ENCODE measurements around the gene ATP1B3. TPM values are rescaled to one million over a fixed set of nuclear protein-coding genes. Genes with fewer than 3 reads are reported as not detected.
A peak's percentile ranks its signal among the peaks of the same experiment; 100 is the strongest.

The ATP1B3 gene
- total RNA-seq, 2 donors from 2014 or later, result 37.3 to 70.4 TPM

DNA sequence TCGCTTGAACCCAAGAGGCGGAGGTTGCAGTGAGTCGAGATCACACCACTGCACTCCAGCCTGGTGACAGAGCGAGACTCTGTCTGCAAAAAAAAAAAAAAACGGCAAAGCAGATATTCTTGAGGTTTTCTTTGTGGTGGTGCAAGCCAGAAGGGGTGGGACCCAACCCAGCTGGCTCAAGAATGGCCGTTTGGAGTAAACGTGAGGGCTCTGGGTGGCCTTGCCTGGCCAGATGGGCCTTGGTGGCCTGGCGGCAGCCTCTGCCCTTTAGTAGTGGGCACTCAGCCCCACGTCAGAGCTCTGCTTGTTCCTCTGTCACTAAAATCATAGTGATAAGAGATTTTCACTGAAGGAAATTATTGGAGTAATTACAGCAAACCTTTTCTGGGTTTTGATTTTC lies 50.5 kb downstream of the ATP1B3 start:
- Mint-ChIP-seq H3K36me3 (ENCODE audit: low read depth) (peaks cover 3% of the 10 kb centered on the region), H3K4me3 (no peak overlapping the region), H3K27me3 (no peaks in the 10 kb centered on the region), H3K4me1 (peaks cover 4% of the 10 kb centered on the region), H3K27ac (peak overlapping the region; percentile 19)
- DNase-seq (no peak), ATAC-seq (no peak)
- H3K9me3 ChIP-seq (ENCODE audit: control insufficient read depth, low read length, poor library complexity, severe bottlenecking), result no peaks in the 10 kb centered on the region

DNA sequence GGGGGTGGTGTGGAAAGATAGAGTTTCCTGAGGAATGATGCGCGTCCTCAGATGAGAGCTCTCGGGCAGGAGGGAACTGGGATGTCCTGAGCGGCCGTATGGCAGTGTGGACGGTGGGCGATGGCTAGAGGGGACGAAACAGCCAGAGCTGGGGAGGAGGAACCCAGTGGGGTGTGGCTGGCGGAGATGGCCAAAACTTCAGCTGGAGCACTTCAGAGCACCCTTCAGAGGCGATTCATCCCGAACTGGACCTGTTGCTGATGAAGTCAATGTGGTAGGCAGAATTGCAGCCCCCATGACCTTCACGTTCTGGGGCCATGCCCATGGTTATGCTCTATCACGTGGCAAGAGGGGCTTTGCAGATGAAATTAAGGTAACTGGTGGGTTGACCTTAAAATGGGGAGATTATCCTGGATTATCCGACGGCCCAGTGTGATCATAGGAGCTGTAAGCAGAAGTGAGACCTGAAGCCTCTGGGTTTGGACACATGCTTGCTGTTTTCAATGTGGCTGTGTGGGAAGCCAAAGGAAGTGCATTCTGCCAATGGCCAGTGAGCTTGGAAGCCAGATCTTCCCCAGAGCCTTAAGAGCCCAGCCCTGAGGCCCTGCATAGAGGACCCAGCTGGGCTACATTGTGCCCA lies 52.3 kb downstream of the ATP1B3 start:
- Mint-ChIP-seq H3K36me3 (ENCODE audit: low read depth) (peaks cover 3% of the 10 kb centered on the region), H3K4me3 (peak overlapping the region; percentile 74), H3K4me1 (peaks cover 4% of the 10 kb centered on the region), H3K27ac (peak overlapping the region; percentile 81), H3K27me3 (no peaks in the 10 kb centered on the region)
- no peaks in the 10 kb centered on the region for H3K9me3 ChIP-seq (ENCODE audit: control insufficient read depth, low read length, poor library complexity, severe bottlenecking)
- DNase-seq (no peak), ATAC-seq (no peak)

DNA sequence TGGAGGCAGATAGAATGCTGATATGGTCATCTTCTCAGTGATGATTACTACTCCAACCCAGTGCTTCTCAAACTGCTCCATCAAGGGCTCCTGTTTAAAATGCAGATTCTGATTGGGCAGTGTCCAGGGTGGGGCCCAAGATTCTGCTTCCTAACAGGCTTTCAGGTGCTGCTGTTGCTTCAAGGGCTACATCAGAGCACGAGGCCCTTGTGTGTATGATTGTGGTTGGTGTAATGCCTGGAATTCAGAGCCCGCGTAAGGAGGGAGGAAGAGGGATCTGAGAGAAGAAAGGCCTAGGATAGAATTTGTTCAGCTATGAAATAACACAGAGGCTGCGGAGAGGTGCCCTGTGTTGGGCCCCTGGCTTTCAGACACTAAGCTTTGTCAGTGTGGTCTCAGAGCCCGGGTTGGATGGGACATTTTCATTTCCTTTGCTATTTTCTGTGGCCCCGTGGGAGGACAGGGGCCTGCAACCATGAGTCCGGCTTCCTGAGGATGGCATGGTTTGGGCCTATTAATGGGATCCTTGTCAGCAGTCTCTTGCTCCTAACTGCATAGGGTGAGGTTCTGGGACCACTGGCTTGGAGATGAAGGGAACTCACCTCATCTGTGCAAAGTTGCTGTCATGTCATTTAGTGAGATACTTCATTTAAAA lies 53.0 kb downstream of the ATP1B3 start:
- ATAC-seq, result no peak

DNA sequence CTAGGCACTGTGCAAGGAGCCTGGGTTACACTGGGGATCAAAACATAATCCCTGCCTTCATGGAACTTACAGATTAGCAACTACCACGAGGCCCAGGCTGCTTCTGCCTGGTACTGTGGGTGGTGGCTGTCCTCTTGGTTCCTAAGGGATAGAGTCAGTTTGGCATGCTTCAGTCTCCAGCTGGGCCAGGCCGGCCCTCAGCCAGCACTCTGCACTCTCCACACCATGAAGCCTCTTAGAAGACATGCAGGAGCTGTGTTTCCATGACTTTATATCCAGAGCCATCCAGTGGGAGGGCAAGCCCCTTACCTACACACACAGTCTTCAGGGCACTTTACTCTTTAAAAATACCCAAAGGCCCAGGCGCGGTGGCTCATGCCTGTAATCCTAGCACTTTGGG lies 54.4 kb downstream of the ATP1B3 start:
- Mint-ChIP-seq H3K4me3 (no peak overlapping the region), H3K36me3 (ENCODE audit: low read depth) (peaks cover 3% of the 10 kb centered on the region), H3K27me3 (no peaks in the 10 kb centered on the region), H3K4me1 (peaks cover 4% of the 10 kb centered on the region), H3K27ac (no peak overlapping the region)
- DNase-seq (no peak), ATAC-seq (no peak)
- no peaks in the 10 kb centered on the region for H3K9me3 ChIP-seq (ENCODE audit: control insufficient read depth, low read length, poor library complexity, severe bottlenecking)

More for the DNA sequence above, 53.0 kb downstream of the ATP1B3 start:
- Mint-ChIP-seq H3K27me3 (no peaks in the 10 kb centered on the region), H3K27ac (peak overlapping the region; percentile 45), H3K36me3 (ENCODE audit: low read depth) (peaks cover 3% of the 10 kb centered on the region), H3K4me1 (peaks cover 4% of the 10 kb centered on the region), H3K4me3 (no peak overlapping the region)
- no peaks in the 10 kb centered on the region for H3K9me3 ChIP-seq (ENCODE audit: control insufficient read depth, low read length, poor library complexity, severe bottlenecking)
- DNase-seq, result no peak

DNA sequence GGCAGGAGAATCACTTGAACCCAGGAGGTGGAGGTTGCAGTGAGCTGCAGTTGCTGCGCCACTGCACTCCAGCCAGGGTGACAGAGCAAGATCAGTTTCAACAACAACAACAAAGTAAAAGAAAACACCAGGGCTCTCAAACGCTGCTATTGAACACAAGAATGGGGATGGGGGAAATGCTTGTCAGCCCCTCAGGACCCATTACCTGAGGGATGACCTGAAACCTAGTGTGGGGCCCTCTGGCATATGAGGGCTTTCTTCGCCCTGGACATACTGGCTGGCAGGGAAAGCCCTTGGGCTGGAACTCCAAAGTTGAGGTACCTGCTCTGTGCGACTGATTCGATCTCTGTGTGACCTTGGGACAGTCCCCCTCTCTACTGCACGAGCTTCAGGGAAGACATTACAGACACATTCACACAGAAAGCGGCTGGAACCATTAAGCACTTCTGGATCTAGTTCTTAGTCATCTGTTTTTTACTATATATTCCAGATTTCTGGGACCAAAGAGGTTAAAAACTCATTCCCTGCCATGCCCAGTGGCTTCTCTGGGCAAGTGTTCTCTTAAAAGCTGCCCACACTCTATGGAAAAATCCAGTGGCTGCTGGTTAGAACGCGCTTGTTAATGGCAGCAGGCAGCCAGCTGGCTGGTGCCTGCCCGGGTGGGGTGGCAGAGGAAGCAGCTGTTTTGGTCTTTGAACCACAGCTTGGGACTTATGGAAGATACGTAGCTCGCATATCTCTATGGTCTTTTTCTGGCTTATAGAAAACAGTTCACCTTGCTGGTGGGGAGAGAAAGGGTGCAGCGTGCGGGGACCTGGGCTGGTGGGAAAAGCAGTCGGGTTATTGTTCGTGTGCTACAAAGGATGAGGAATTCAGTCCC lies 57.2 kb downstream of the ATP1B3 start:
- no peaks in the 10 kb centered on the region for H3K9me3 ChIP-seq (ENCODE audit: control insufficient read depth, low read length, poor library complexity, severe bottlenecking)
- ATAC-seq, result no peak
- Mint-ChIP-seq H3K27ac (no peak overlapping the region), H3K27me3 (no peaks in the 10 kb centered on the region), H3K36me3 (ENCODE audit: low read depth) (no peaks in the 10 kb centered on the region), H3K4me1 (peaks cover 2% of the 10 kb centered on the region), H3K4me3 (no peak overlapping the region)
- no peak for DNase-seq

DNA sequence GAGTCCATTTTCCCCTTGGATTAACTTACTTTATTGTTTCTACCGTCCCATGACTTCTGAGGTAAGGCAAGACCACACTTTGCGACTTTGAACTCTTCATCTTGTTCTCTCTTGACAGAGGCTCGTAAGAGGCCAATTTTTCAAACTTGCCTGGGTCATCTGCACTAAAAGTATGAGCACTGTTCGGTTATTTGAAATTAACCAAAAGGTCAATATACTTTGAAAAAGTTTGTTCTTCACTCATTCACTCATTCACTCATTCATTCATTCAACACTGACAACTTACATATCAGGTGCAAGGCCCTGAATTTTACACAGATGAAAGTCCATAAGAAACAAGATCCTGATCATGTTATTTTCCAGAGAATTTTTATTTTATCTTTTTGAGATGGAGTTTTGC lies 57.9 kb downstream of the ATP1B3 start:
- H3K4me3 Mint-ChIP-seq, result no peak overlapping the region
- H3K27ac Mint-ChIP-seq, result no peak overlapping the region
- DNase-seq (no peak), ATAC-seq (no peak)
- no peaks in the 10 kb centered on the region for H3K36me3 Mint-ChIP-seq (ENCODE audit: low read depth)
- no peaks in the 10 kb centered on the region for H3K27me3 Mint-ChIP-seq
- H3K4me1 Mint-ChIP-seq, result peaks cover 1% of the 10 kb centered on the region
- no peaks in the 10 kb centered on the region for H3K9me3 ChIP-seq (ENCODE audit: control insufficient read depth, low read length, poor library complexity, severe bottlenecking)

DNA sequence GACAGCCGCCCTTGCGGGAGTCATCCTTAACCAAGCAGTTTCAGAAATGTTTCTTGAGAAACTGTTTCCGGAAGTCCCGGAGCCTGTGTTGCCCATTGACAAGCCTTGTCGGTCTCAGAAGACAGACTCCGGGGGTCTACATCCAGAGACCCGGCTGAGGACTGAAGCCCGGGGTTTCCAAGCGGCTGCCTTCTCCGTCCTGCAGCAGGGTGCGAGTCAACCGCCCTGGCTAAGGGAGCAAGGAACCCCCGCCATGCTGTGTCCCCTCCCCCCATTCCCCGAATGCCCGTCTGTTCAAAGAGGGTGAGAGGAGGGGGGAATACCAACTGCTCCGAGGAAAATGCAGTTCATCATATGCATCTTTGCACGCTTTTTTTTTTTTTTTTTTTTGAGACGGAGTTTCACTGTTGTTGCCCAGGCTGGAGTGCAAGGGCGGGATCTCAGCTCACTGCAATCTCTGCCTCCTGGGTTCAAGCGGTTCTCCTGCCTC lies 61.6 kb downstream of the ATP1B3 start:
- peaks cover 3% of the 10 kb centered on the region for H3K4me1 Mint-ChIP-seq
- DNase-seq (no peak), ATAC-seq (no peak)

DNA sequence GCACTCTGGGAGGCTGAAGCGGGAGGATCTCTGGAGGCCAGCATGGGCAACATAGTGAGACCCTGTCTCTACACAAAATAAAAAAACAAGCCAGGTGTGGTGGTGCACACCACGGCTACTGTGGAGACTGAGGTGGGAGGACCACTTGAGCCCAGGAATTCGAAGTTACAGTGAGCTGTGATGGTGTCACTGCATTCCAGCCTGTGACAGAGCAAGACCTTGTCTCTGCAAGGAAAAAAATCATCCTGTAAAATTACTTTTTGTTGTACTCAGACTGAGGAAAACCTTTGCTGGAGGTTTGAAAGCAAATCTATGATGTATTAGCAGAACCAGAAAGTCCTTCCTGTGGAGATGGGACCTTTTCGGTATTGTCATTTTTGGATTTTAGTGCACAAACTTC lies 63.3 kb downstream of the ATP1B3 start:
- H3K4me1 Mint-ChIP-seq, result peaks cover 3% of the 10 kb centered on the region
- DNase-seq, result no peak
- no peak overlapping the region for H3K27ac Mint-ChIP-seq
- H3K36me3 Mint-ChIP-seq (ENCODE audit: low read depth), result no peaks in the 10 kb centered on the region
- ATAC-seq, result no peak
- no peak overlapping the region for H3K4me3 Mint-ChIP-seq
- H3K27me3 Mint-ChIP-seq, result no peaks in the 10 kb centered on the region
- H3K9me3 ChIP-seq (ENCODE audit: control insufficient read depth, low read length, poor library complexity, severe bottlenecking), result no peaks in the 10 kb centered on the region

More for the DNA sequence above, 61.6 kb downstream of the ATP1B3 start:
- Mint-ChIP-seq H3K36me3 (ENCODE audit: low read depth) (no peaks in the 10 kb centered on the region), H3K4me3 (no peak overlapping the region), H3K27ac (peak overlapping the region; percentile 67), H3K27me3 (no peaks in the 10 kb centered on the region)
- no peaks in the 10 kb centered on the region for H3K9me3 ChIP-seq (ENCODE audit: control insufficient read depth, low read length, poor library complexity, severe bottlenecking)

DNA sequence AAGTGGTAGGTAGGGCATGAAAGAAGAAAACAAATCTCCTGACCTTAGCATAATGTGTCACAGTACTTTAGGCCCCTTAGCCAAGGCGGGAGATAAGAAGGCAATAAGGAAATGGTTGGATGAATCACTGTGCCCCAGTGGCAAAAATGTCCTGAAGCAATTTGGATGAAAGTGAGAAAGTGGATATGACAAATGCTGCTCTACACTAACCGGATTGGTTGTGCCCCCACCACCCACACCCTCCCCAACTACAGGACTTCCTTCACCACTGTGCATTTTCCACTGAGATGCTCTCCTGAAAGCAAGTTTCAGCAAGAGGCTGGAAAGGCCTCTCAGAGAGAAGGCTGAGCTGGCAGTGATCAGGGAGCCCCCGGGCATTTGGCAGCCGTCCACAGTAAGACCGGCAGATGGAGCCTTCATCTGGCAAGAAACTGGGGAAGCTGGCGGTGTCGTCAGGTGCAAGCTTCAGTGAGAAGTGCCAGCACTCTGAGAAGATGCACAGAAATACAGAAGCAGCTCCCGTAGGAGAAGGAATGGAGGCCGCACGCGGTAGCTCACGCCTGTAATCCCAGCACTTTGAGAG lies 63.8 kb downstream of the ATP1B3 start:
- H3K9me3 ChIP-seq (ENCODE audit: control insufficient read depth, low read length, poor library complexity, severe bottlenecking), result no peaks in the 10 kb centered on the region
- DNase-seq (no peak), ATAC-seq (no peak)
- H3K4me3 Mint-ChIP-seq, result no peak overlapping the region
- H3K27ac Mint-ChIP-seq, result no peak overlapping the region
- H3K36me3 Mint-ChIP-seq (ENCODE audit: low read depth), result no peaks in the 10 kb centered on the region
- no peaks in the 10 kb centered on the region for H3K27me3 Mint-ChIP-seq
- H3K4me1 Mint-ChIP-seq, result peaks cover 3% of the 10 kb centered on the region

DNA sequence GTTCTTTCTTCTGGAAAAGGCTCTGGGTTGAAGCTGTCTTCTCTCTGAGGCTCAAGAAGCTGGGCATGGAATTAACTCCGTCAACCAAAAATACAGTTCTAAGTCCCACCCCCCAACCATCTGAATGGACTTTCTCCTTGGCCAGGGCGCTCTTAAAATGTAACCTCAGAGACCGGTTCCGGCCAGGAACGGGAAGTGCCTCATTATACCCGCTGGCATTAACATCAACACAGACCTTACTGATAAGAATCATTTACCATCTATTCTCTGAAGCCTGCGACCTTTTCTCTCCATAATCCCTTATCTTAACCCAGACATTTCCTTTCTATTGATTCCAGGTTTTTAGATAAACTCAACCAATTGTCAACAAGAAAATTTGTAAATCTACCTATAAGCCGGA lies 64.7 kb downstream of the ATP1B3 start:
- no peaks in the 10 kb centered on the region for H3K36me3 Mint-ChIP-seq (ENCODE audit: low read depth)
- H3K9me3 ChIP-seq (ENCODE audit: control insufficient read depth, low read length, poor library complexity, severe bottlenecking), result no peaks in the 10 kb centered on the region
- DNase-seq (no peak), ATAC-seq (no peak)
- H3K27ac Mint-ChIP-seq, result no peak overlapping the region
- peaks cover 3% of the 10 kb centered on the region for H3K4me1 Mint-ChIP-seq
- no peaks in the 10 kb centered on the region for H3K27me3 Mint-ChIP-seq
- H3K4me3 Mint-ChIP-seq, result no peak overlapping the region

DNA sequence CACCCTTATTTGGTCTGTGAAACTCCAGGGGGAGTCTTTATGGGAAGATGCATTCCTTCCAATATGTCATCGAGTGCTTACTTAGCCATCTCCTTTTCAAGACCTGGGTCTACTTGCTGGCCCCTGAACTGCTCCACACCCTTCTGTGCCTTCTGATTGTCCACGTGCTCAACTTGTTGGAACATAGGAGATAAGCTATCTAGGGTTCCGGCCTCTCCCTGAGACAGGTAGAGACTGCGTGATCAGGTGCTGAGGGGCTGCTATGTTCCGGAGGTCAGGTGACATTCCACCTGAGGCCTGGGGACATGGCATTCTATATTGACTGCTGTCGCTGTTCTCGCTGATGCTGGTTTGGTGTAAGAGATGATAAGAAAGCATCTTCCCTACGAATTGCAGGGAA lies 65.6 kb downstream of the ATP1B3 start:
- ATAC-seq, result no peak
- H3K4me3 Mint-ChIP-seq, result no peak overlapping the region
- H3K9me3 ChIP-seq (ENCODE audit: control insufficient read depth, low read length, poor library complexity, severe bottlenecking), result no peaks in the 10 kb centered on the region

DNA sequence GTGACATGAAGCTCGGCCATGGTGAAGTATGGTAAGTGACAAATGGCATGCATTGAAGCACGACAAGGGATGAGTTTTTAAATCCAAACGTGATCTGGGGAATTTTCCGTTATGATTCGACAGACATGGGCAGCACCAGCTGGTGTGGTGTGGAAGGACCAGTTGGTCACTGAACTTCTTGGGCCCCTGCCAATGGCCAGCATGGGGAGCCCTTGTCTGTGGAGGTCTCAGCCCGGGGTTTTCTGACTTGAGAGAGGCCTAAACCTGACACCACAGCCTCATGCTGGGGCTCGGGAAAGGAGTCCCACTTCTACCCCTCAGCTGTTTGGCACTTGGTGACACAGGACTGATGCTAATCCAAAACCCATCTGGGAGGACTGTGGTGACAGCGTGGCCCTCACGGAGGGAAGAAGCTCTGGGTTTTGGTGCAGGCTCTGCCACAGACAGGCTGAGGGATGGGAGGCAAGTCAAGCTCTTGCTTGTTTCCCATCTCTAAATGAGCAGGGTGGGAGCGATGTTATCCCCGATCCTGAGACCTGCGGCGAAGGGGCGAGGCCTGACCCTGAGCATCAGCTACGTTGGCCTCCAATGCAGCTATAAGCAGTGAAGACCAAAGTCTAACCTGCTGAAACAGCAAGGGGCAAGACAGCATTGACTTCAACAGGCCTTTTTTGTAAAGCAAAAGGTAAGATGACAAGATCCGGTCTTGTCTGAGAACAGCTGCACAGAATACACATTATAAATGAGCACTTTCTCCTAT lies 69.5 kb downstream of the ATP1B3 start:
- H3K36me3 Mint-ChIP-seq (ENCODE audit: low read depth), result no peaks in the 10 kb centered on the region
- no peaks in the 10 kb centered on the region for H3K9me3 ChIP-seq (ENCODE audit: control insufficient read depth, low read length, poor library complexity, severe bottlenecking)
- ATAC-seq, result no peak
- no peak overlapping the region for H3K27ac Mint-ChIP-seq
- no peak for DNase-seq
- peaks cover 3% of the 10 kb centered on the region for H3K4me1 Mint-ChIP-seq
- no peak overlapping the region for H3K4me3 Mint-ChIP-seq
- H3K27me3 Mint-ChIP-seq, result no peaks in the 10 kb centered on the region

More for the DNA sequence above, 65.6 kb downstream of the ATP1B3 start:
- no peaks in the 10 kb centered on the region for H3K27me3 Mint-ChIP-seq
- no peak for DNase-seq
- peaks cover 3% of the 10 kb centered on the region for H3K4me1 Mint-ChIP-seq
- H3K27ac Mint-ChIP-seq, result no peak overlapping the region
- H3K36me3 Mint-ChIP-seq (ENCODE audit: low read depth), result no peaks in the 10 kb centered on the region

Data from T-helper 17 cell (primary cell).